Thyroid gland (tissue), 4 donors: Measurements from ENCODE around the gene SAMD14.

Experiments
- CTCF ChIP-seq, 6 experiments: fragments of 200-600 bp in 3 of 6; fragments of 450-650 bp in 3 of 6; sonication (generic) in 3 of 6; IDR thresholded peaks; one replicate each; pipeline ENCODE4 v1.5.1; 2016 to 2019; ENCODE audit warnings: antibody characterized with exemption in 6 of 6, mild to moderate bottlenecking in 2 of 6, inconsistent platforms in 1 of 6, moderate library complexity in 1 of 6
- POLR2A ChIP-seq, 2 donors: fragments of 450-650 bp; IDR thresholded peaks; one replicate each; pipeline ENCODE4 v1.6.1; 2017; ENCODE audit warnings: antibody characterized with exemption in 2 of 2, mild to moderate bottlenecking in 2 of 2, moderate library complexity in 1 of 2

GRCh38 chr17:50110591-50111349, 19.2 kb downstream of the SAMD14 start:
- no peak for TF ChIP-seq CTCF (IDR thresholded peaks at IDR 0.05)
- no peak for TF ChIP-seq POLR2A (IDR thresholded peaks at IDR 0.05)
